HG03135 (cell line): ENCODE measurements around the gene MDFI.

Experiments used
- ATAC-seq: cut with Tn5 transposase; IDR thresholded peaks from one replicate; pipeline ENCODE4 v1.9.1; 2021; ENCODE audit warnings: mild to moderate bottlenecking, moderate library complexity; ENCODE audit not compliant: unreplicated experiment

The MDFI gene

GRCh38 chr6:41638002-41638934, at the start of gene MDFI:
Gene MDFI, plus strand, starts transcription at chr6:41638468. Its CDS starts 282 bp downstream, at chr6:41638750.
- ATAC-seq: no peak

- no peak for ATAC-seq
Observed at GRCh38 chr6:41589223-41589622, 49.0 kb upstream of the MDFI start.

GRCh38 chr6:41589636-41590622, 48.3 kb upstream of the MDFI start:
- ATAC-seq: no peak

GRCh38 chr6:41591122-41591521, 47.1 kb upstream of the MDFI start:
- no peak for ATAC-seq

GRCh38 chr6:41591859-41592502, 46.3 kb upstream of the MDFI start:
- ATAC-seq: no peak

GRCh38 chr6:41593406-41593805, 44.9 kb upstream of the MDFI start:
- ATAC-seq: no peak

- no peak for ATAC-seq
Observed at GRCh38 chr6:41593839-41594238, 44.4 kb upstream of the MDFI start.

- no peak for ATAC-seq
Observed at GRCh38 chr6:41594326-41594725, 43.9 kb upstream of the MDFI start.

- ATAC-seq: no peak
Observed at GRCh38 chr6:41594766-41595165, 43.5 kb upstream of the MDFI start.

GRCh38 chr6:41595166-41595565, 43.1 kb upstream of the MDFI start:
- ATAC-seq: no peak

GRCh38 chr6:41596096-41596685, 42.1 kb upstream of the MDFI start:
- ATAC-seq: no peak

- no peak for ATAC-seq
Observed at GRCh38 chr6:41596807-41597206, 41.5 kb upstream of the MDFI start.

GRCh38 chr6:41597246-41598000, 40.8 kb upstream of the MDFI start:
- no peak for ATAC-seq

GRCh38 chr6:41598670-41599014, 39.6 kb upstream of the MDFI start:
- ATAC-seq: no peak

- ATAC-seq: no peak
Observed at GRCh38 chr6:41599015-41599851, 39.0 kb upstream of the MDFI start.

- no peak for ATAC-seq
Observed at GRCh38 chr6:41599852-41600445, 38.3 kb upstream of the MDFI start.

- ATAC-seq: no peak
Observed at GRCh38 chr6:41600499-41601247, 37.6 kb upstream of the MDFI start.

- ATAC-seq: no peak
Observed at GRCh38 chr6:41601248-41601549, 37.1 kb upstream of the MDFI start.
